AG08396 (cell line): ENCODE results near the gene LCE7A.

Experiments used
- DNase-seq: peaks from one replicate; pipeline ENCODE4 v3.0.0; 2012; ENCODE audit warnings: low spot score, mixed read lengths

LCE7A gene

DNA sequence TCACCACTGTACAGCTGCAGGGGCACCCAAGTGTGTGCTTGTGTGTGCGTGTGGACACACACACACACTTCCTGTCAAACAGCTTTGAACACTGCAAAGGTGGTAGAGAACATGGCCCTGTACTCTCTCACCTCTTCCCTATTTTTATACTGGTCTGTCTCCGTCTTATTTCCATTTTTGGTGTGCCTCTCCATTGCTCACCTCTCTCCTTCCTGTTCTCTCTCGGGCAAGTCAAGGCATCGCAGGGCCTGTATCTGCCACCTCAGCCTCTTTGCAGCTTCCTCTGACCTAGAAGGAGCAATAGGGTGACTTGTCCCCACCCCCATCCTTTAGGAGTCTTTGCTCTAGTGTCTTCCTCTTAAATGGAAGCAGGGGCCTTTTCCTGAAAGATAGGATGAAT, 20.5 kb downstream of the LCE7A start:
- DNase-seq, result no peak

DNA sequence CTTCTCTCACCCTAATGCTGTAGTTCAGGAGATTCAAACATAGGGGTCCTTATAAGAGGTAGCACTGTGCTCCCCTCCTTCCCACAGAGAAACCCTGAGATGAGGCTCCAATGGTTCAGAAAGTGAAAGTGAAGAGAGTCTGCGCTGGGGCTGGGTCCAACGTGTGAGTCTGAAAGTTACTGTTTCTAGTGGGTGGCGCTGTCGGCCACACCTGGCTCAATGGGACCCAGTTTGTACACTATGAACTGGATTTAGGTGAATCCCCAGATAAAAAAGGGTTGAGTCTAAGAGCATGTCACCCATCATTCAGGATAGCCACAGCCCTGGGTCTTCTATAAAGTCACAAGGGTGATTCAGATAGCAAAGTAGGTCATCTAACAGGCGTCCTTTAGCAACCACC, 21.1 kb downstream of the LCE7A start:
- no peak for DNase-seq

DNA sequence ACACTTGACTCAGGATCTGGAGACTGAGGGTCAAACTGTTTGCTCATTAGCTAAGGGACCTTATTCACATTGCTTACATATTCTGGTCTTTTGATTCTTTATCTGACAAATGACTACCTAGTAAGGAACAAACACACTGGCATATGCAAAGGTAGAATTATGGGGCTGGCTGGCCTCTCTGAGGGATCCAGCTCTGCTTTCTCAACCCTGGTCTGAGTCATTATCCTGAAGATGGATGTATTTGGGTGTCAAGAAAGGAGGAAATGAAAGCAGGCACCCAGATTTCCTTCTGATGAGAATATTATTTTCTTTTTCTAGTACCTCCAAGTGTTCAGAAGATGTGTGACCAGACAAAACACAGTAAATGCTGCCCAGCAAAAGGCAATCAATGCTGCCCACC, 24.3 kb downstream of the LCE7A start:
- no peak for DNase-seq

DNA sequence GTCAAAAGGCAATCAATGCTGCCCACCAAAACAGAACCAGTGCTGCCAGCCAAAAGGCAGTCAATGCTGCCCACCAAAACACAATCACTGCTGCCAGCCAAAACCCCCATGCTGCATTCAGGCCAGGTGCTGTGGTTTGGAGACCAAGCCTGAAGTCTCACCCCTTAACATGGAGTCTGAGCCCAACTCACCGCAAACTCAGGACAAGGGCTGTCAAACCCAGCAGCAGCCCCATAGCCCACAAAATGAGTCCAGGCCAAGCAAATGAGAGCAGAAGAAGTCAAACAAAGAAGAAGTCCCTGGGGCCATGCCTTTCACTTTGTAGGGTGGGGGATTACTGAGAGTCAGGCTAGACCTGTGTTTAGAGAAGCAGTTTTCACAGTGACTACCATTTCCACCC, 24.7 kb downstream of the LCE7A start:
- no peak for DNase-seq

DNA sequence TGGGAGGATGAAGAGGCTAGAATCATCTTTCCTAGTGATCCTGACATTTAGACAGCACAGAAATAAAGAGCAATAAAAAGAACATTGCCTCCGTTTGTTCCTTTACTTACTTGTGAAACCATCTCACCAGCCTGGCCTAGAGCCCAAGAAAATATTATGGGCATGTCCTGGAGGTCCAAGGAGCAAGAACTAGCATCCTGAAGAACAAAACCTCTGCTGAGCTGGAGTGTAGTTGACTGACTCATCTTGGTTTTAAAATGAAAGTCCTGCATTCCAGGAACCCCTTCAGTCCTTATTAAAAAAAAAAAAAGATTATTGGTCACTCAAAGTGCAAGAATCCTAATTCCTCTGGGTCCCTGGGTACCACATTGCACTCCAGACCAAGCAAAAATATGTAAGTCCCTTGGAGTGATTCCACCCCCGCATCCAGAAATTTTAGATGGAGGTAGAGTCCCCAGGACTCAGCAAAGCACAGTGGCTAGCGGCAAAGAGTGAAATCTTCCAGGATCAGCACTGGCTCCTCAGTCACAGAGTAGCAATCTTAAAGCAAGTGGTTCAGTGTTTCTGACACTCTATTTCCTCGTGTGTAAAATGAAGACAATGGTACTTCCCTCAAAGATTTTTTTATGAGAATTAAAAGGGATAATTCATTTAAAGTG, 25.3 kb downstream of the LCE7A start:
- DNase-seq, result peak; percentile 31

DNA sequence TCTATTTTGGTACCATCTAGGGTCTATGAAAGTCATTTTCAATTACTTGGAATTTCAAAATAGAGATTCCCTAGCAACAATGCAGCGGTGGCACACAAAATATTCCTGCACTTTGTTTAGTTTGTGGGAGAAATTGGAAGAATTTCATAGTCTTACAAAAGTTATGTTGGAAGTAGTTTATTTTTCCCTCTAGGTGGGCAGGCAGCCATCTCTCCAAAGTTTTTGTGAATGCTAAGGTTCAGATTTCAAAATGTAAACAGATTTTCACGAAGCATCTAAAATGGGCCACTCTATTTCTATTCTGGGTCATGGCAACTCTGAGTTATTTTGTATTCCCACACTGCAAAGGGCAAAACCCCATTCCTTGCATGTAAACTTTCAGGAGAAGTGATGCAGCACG, 26.3 kb downstream of the LCE7A start:
- DNase-seq, result no peak

DNA sequence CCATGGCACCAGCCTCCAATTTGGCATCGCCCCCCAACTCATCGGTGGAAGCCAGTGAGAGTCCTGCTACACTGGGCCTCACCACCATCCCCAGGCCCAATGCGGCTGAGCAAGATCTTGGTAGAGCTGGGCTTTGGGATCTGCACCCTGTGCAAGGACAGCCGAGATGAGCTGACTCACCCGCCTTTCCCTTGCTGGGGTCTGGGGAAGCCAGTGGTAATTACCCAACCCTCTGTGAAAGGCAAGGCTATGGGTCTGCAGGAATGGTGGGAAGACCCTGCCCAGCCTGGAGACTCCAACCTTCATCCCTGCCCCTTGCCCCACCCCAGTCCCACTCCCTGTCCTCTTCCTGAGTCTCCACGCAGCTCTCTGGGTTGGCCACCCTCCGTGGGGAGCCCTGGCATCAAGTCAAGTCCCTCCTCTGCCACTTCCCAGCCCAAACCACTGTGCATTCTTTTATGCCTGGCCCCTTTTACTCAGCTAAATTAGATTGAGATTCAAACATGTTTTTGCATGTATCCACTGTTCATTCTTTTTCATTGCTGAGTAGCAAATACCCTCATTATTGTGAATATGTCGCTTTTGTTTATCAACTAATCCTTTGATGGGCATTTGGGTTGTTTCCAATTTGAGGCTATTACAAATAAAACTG, 27.1 kb downstream of the LCE7A start:
- DNase-seq, result no peak

DNA sequence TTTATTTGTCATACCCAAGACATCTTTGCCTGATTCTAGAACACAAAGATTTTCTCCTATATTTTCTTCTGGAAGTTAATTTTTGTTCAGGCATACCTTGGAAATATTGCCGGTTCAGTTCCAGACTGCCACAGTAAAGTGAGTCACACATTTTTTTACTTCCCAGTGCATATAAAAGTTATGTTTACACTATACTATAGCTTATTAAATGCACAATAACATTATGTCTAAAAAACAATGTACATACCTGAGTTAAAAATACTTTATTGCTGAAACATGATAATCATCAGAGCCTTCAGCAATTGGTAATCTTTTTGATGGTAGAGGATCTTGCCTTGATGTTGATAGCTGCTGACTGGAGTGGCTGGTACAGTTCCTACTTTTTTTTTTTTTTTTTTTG, 28.3 kb downstream of the LCE7A start:
- no peak for DNase-seq

DNA sequence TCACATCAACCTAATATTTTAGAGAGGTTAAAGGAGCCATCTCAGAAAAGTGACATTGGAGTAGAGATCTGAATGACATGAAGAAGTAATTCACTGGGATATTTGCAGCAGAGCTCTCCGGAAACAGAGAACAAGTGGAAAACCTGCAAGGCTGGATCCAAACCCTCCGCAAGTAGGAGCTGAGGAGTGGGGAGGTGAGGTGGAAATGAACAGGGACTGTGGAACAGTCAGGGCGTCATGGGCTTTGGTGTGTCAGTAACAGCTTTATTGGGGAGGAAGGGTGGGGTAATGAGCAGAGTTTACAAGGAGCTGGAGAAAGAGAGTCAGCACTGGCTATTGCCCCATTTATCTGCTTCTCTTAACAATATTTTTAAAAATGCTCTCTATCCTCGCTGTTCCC, 39.2 kb downstream of the LCE7A start:
- no peak for DNase-seq

DNA sequence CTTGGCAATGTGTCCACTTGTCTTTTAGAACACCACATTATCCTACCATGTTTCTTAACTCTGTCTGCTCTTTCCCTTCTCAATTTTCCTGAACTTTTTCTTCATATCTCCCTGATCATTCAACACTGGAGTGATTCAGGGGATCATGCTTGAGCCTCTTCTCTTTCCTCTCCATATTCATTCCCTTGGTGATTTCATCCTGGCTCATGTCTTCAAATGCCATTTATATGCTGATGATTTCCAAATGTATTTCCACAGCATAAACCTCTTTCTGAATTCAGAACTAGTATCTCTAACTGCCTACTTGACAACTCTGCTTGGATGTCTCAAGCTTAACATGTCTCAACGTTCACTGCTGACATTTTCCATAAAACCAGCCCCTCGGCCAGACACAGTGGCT, 40.1 kb downstream of the LCE7A start:
- DNase-seq, result no peak

DNA sequence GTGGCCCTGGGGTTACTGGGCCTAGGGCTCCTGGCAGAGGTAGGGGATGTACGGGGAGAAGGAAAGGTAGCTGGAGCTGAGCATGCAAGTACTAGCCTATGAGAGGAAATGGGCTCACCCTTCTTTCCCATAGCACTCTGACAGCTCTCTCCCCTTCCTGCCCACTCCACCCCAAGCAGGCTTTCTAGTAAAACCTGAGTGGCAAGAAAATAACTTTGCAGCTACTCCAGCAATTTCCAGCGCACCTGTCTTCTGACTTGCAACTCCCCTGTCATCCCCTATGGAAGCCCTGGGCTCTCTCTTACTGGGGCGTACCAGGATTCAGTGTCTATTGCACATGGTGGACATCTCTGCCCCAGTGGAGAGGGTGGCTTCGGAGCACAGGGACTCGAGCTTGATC, 41.8 kb downstream of the LCE7A start:
- DNase-seq, result no peak

DNA sequence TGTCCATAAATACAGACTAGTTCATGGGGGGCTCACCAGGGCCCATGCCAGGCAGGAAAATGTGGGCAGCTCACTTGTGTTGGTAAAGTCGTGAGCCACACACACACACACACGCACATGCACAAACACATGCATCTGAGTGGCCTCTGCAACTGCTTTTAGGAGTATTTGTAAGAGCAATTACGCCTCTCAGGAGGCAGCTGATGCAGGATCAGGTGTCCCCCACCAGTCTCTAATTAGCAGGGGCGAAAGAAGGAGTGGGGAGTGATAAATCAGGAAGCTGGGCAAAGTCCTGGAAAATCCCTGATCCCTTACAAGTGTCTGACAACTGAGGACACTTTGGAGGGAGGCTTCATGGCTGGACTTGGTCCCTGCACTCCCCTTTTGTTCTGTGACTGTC, 42.8 kb downstream of the LCE7A start:
- DNase-seq, result no peak

DNA sequence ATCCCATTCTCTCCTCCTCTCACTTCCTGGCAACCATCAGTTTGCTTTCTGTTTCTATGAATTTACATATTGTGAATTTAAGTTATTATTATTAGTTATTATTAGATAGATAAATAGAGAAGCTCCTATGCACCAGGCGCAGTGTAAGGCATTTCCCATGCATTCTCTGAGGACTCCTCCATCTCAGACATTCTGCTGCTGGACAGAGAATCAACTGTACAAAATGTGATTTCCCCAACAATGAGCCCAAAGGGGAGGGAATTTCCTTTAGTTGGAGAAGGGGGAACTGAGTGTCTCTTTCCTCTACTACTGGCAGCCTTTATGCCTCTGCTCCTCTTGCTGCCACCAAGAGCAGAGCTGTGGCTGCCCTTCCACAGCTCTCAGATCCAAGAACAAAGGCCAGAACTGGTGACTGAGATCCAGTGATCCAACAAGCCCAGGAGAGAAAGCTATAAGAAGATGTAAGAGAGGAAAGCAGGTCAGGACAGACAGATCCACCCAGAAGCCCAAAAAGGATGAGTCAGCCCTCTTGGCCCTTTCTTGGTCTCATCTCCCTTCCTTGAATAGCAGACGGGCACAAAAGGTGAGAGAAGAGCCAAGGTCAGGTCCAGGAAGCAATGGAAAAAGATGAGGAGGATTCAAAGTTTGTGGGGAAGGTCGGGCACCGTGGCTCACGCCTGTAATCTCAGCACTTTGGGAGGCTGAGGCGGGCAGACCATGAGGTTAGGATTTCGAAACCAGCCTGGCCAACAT, 45.1 kb downstream of the LCE7A start:
- no peak for DNase-seq

DNA sequence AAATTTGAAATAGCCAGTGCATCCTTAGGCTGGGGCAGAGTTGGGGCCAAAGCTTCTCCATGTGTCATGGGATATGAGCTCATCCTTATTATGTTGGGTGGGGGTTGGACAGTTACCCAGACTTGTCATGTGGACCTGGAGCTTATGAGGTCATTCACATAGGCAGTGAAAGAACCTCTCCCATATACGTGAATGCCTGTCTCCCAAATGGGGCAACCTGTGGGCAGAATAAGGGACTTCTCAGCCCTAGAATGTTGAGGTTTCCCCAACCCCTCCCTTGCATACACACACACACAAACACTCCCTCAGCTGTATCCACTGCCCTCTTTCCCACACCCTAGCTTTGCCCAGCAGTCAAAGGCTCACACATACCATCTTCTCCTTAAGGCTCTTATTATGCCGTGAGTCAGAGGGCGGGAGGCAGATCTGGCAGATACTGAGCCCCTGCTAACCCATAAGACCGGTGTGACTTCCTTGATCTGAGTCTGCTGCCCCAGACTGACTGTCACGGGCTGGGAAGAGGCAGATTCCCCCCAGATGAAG, 46.3 kb downstream of the LCE7A start:
- DNase-seq, result peak; percentile 62

DNA sequence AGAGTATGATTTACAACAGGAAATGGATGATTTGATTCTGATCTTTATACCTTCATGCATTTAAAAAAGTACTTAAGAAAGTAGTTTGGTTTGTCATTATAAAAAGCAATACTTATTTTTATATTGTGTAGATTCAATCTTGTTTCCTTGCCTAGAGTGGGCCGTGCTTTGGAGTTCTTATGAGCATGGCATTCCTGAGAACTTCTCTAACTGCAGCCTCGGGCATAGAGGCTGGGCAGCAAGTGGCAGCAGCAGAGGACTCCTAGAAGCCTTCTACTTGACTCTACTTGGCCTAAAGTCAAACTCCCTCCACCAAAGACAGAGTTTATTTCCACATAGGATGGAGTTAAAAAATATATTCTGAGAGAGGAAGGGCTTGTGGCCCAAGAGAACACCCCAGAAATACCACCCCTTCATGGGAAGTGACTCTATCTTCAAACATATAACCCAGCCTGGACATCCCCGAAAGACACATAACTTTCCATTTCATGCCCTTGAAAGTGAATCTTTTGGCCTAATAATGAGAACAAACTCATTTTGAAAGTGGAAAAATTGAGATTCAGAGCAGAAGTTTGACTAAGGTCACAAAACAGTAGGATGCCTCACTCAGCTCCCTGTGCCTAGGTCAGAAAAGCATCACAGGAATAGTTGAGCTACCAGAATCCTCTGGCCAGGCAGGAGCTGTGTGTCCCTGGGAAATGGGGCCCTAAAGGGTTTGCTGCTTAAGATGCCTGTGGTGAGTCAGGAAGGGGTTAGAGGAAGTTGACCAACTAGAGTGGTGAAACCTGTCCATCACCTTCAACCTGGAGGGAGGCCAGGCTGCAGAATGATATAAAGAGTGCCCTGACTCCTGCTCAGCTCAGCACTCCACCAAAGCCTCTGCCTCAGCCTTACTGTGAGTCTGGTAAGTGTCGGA, 48.1 kb downstream of the LCE7A start, which contains the start of gene IVL:
IVL (plus strand) TSS at position 861 of the 916 bp plus-strand sequence. CDS start 1,252 bp downstream, outside the sequence.
- no peak for DNase-seq

DNA sequence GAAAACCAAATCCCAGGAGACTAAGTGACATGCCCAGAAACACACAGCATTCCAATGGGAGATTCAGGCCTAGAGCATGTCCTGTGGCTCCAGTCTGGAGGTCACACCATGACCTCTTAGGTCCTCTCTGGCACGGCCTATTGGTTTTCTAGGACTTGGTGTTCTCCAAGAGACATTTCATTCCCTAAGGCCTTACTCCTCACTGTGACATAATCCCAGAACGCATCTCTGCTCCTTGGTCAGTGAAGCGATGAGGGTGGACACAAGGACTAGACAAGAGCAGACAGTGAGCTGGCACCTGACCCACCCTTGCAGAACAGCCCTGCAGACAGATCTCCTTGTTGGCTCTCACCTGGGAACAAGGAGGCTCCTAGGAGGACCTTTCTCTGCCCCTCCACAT, 49.4 kb downstream of the LCE7A start:
- no peak for DNase-seq
